Heart right ventricle (tissue), 16 donors: ENCODE data around the gene ATP10A. TPM values are rescaled to one million over a fixed set of nuclear protein-coding genes. Genes with fewer than 3 reads are reported as not detected.

Source experiments
- ATAC-seq, 8 donors: fragments of 200-7000 bp; cut with Tn5 transposase; one replicate each; pipeline ENCODE4 v1.9.1; 2020; ENCODE audit warnings: mild to moderate bottlenecking in 8 of 8, moderate library complexity in 8 of 8, moderate number of reproducible peaks in 1 of 8
- DNase-seq, 2 donors: peaks; one replicate each; pipeline ENCODE4 v3.0.0-alpha.2; 2020
- H3K27ac ChIP-seq, 10 donors: fragments of 200-600 bp; sonication (generic) in 2 of 10; one replicate each; pipeline versions ENCODE4 v1.5.0 to v1.8.0; 2020 to 2022; ENCODE audit warnings: mild to moderate bottlenecking in 3 of 10
- H3K27me3 ChIP-seq, 7 donors: fragments of 200-600 bp; one replicate each; pipeline ENCODE4 v1.8.0; 2021 to 2022; ENCODE audit warnings: mild to moderate bottlenecking in 2 of 7
- H3K36me3 ChIP-seq, 9 donors: fragments of 200-600 bp; sonication (generic) in 1 of 9; one replicate each; pipeline versions ENCODE4 v1.5.0 to v1.8.0; 2020 to 2022; ENCODE audit warnings: mild to moderate bottlenecking in 2 of 9
- H3K4me1 ChIP-seq, 9 donors: fragments of 200-600 bp; sonication (generic) in 1 of 9; one replicate each; pipeline versions ENCODE4 v1.5.0 to v1.8.0; 2020 to 2022; ENCODE audit warnings: mild to moderate bottlenecking in 4 of 9
- H3K4me3 ChIP-seq, 10 donors: fragments of 200-600 bp; sonication (generic) in 2 of 10; one replicate each; pipeline versions ENCODE4 v1.5.0 to v1.8.0; 2020 to 2022; ENCODE audit warnings: mild to moderate bottlenecking in 7 of 10, moderate library complexity in 2 of 10
- H3K9me3 ChIP-seq, 11 donors: fragments of 200-600 bp in 10 of 11; sonication (generic) in 2 of 11; one replicate each; pipeline versions ENCODE4 v1.5.0 to v1.8.0; 2013 to 2022; ENCODE audit warnings: mild to moderate bottlenecking in 2 of 11, control low read depth in 1 of 11, moderate library complexity in 1 of 11
- CTCF ChIP-seq, 9 donors: fragments of 200-600 bp; sonication (generic) in 2 of 9; IDR thresholded peaks; one replicate each; pipeline versions ENCODE4 v1.5.0 to v1.8.0; 2021 to 2022; ENCODE audit warnings: antibody characterized with exemption in 9 of 9, mild to moderate bottlenecking in 5 of 9, moderate library complexity in 1 of 9
- WGBS, 2 donors: extraction: QIAGEN DNeasy Blood & Tissue Kit; methylation state at CpG; one replicate each; pipeline ENCODE4 v1.1.7; 2013; ENCODE audit warnings: inconsistent platforms in 1 of 2; 5-methylcytosine and 5-hydroxymethylcytosine counted together
- intact Hi-C, 10 donors: fragments of 100-400 bp; cut with DNase I; formaldehyde crosslinking; loops; one replicate each; pipeline versions ENCODE4 v1.11.1 to v1.14.2; 2022
- polyA plus RNA-seq, 2 donors: library from polyadenylated mRNA; stranded (reverse); fragments of 200-250 nt; gene quantifications; one replicate each; pipeline ENCODE4 v1.2.3, GENCODE V29; 2013
- total RNA-seq, 10 donors: library from RNA; stranded (reverse); fragmentation: NEBNext Ultra II Directional in 3 of 10; extraction: Animal tissue kit (Norgen Biotek cat#: 25700) in 3 of 10; gene quantifications; one replicate each; pipeline versions ENCODE4 v1.2.1 to v1.2.4, GENCODE V29; 2021 to 2023
- donor health status: Arrhythmogenic right ventricular cardiomyopathy.
- donor health status: ischemic (EF 13 %, LVEDD 7.1; RV severe dilation, severe dysfunction).
- donor health status: healthy with polysubstance abuse.
- donor health status: DM: no; HTN: yes; CAD: no.
- donor health status: DM: no; HTN: no; CAD: no.
- donor health status: ischemic (EF 25% LVEDD 6.9; RV normal size, moderate dysfunction).
- donor health status: ischemic (EF 25% LVEDD 5.7; RV mildly dilated, moderate dysfunction).
- donor health status: healthy.
- donor health status: DM: yes; HTN: yes; CAD: no.
- donor health status: Ischemic cardiomyopathy.
- donor health status: ischemic (EF 35%, LVEDD 5.7; RV mildly dilated, moderate dysfunction).
- donor health status: nonischemic (EF 11% LVEDD 7.7; RV severe dilation, severe dysfunction).
- donor health status: DM: yes; HTN: yes; CAD: no.
- donor health status: PGD.
- donor health status: ischemic (EF 29% LVEDD 5.4; RV normal size, mild dysfunction).
- donor health status: nonischemic (EF 23%, LVEDD 6.1; RV moderate dilation, normal function).

Gene ATP10A
- total and polyA plus RNA-seq, 12 donors: 0.45 to 2.2 (median 0.89) TPM

- H3K4me1 ChIP-seq: peaks cover 0 to 22% (median 9%) of the 10 kb centered on the region in 9 donors
Measured at GRCh38 chr15:25799906-25800700, 63.0 kb downstream of the ATP10A start.

GRCh38 chr15:25797936-25798901 is 64.9 kb downstream of the ATP10A start:
- TF ChIP-seq CTCF (IDR thresholded peaks at IDR 0.05): no peak
- H3K27me3 ChIP-seq: peaks cover 0 to 4% (median 0%) of the 10 kb centered on the region in 7 donors
- no peaks in the 10 kb centered on the region for H3K9me3 ChIP-seq
- intact Hi-C loops: loop anchor here in 1 of 10 donors (10.0 kb wide), 1 partner anchor 63 kb away; no protein-coding TSS in a partner anchor
- peaks cover 0 to 22% (median 9%) of the 10 kb centered on the region in 9 donors for H3K4me1 ChIP-seq
- no peak overlapping the region for H3K4me3 ChIP-seq
- no peaks in the 10 kb centered on the region for H3K36me3 ChIP-seq
- WGBS, 2 donors: 79 to 83% methylated on average over 25 of the region's 25 CpGs
- ATAC-seq (peak in 3 of 8 donors; percentile 4 to 42 (median 31)), DNase-seq (no peak)
- H3K27ac ChIP-seq: no peak overlapping the region

More at GRCh38 chr15:25799906-25800700, 63.0 kb downstream of the ATP10A start:
- intact Hi-C loops: loop anchor here in 2 of 10 donors (5.0 to 10.0 kb wide), 2 partner anchors 62 to 65 kb away; partner anchors contain the start of gene ATP10A (in 1 of the 2)
- 62 to 69% methylated on average over 19 of the region's 19 CpGs for WGBS, 2 donors
- no peak for DNase-seq
- no peak overlapping the region for H3K4me3 ChIP-seq
- no peaks in the 10 kb centered on the region for H3K36me3 ChIP-seq
- no peak for TF ChIP-seq CTCF (IDR thresholded peaks at IDR 0.05)
- ATAC-seq: no peak
- no peak overlapping the region for H3K27ac ChIP-seq
- no peaks in the 10 kb centered on the region for H3K9me3 ChIP-seq
- H3K27me3 ChIP-seq: peaks cover 0 to 4% (median 0%) of the 10 kb centered on the region in 7 donors

- WGBS, 2 donors: 55 to 63% methylated on average over 8 of the region's 8 CpGs
- no peak for TF ChIP-seq CTCF (IDR thresholded peaks at IDR 0.05)
- Histone ChIP-seq H3K27ac (peak overlapping the region in 1 of 10 donors; percentile 20), H3K9me3 (no peaks in the 10 kb centered on the region), H3K27me3 (peaks cover 0 to 4% (median 0%) of the 10 kb centered on the region in 7 donors), H3K4me1 (peaks cover 0 to 22% (median 9%) of the 10 kb centered on the region in 9 donors), H3K4me3 (no peak overlapping the region), H3K36me3 (no peaks in the 10 kb centered on the region)
- DNase-seq (no peak), ATAC-seq (peak in 2 of 8 donors; percentile 6 to 15)
- intact Hi-C loops: loop anchor here in 1 of 10 donors (10.0 kb wide), 1 partner anchor 63 kb away; no protein-coding TSS in a partner anchor
Measured at GRCh38 chr15:25797511-25797935, 65.6 kb downstream of the ATP10A start.

GRCh38 chr15:25797035-25797434 is 66.1 kb downstream of the ATP10A start:
- H3K27ac ChIP-seq: peak overlapping the region in 1 of 10 donors; percentile 20
- H3K27me3 ChIP-seq: peaks cover 0 to 4% (median 0%) of the 10 kb centered on the region in 7 donors
- no peaks in the 10 kb centered on the region for H3K36me3 ChIP-seq
- H3K4me3 ChIP-seq: no peak overlapping the region
- TF ChIP-seq CTCF (IDR thresholded peaks at IDR 0.05): no peak
- ATAC-seq (peak in 1 of 8 donors; percentile 22), DNase-seq (no peak)
- WGBS, 2 donors: 83% methylated on average over 4 of the region's 4 CpGs
- H3K9me3 ChIP-seq: no peaks in the 10 kb centered on the region
- H3K4me1 ChIP-seq: peaks cover 0 to 22% (median 9%) of the 10 kb centered on the region in 9 donors
- intact Hi-C loops: loop anchor here in 1 of 10 donors (10.0 kb wide), 1 partner anchor 62 kb away; no protein-coding TSS in a partner anchor
